ENCODE measurements around the gene AIMP1.
"Not testable (repeated sequence)": the region's sequence is repeated elsewhere in the genome, so short reads cannot be mapped to it uniquely, and the experiment has no call there.

The AIMP1 gene

GRCh38 chr4:106312997-106313522 is 3.3 kb upstream of the AIMP1 start:
- no peak for DNase-seq (ENCODE audit: low spot score)

GRCh38 chr4:106314960-106315359 is 1.4 kb upstream of the AIMP1 start:
- no peak for DNase-seq (ENCODE audit: low spot score)

- peak; percentile 85 for DNase-seq (ENCODE audit: low spot score)
Observed at GRCh38 chr4:106315476-106315967, 828 bp upstream of the AIMP1 start.

GRCh38 chr4:106316773-106317409 is 541 bp downstream of the AIMP1 start:
- DNase-seq (ENCODE audit: low spot score) = peak; percentile 9

GRCh38 chr4:106317815-106318214 is 1.5 kb downstream of the AIMP1 start:
- no peak for DNase-seq (ENCODE audit: low spot score)

- no peak for DNase-seq (ENCODE audit: low spot score)
Observed at GRCh38 chr4:106318511-106318910, 2.2 kb downstream of the AIMP1 start.

- no peak for DNase-seq (ENCODE audit: low spot score)
Observed at GRCh38 chr4:106320235-106320634, 3.9 kb downstream of the AIMP1 start.

- not testable (repeated sequence) for DNase-seq (ENCODE audit: low spot score)
Observed at GRCh38 chr4:106321168-106321567, 4.8 kb downstream of the AIMP1 start.

GRCh38 chr4:106321814-106322213 is 5.5 kb downstream of the AIMP1 start:
- not testable (repeated sequence) for DNase-seq (ENCODE audit: low spot score)

GRCh38 chr4:106323119-106323518 is 6.8 kb downstream of the AIMP1 start:
- DNase-seq (ENCODE audit: low spot score) = no peak

- DNase-seq (ENCODE audit: low spot score) = peak; percentile 30
Observed at GRCh38 chr4:106325800-106326199, 9.4 kb downstream of the AIMP1 start.

GRCh38 chr4:106329041-106329618 is 12.8 kb downstream of the AIMP1 start:
- DNase-seq (ENCODE audit: low spot score) = peak; percentile 55

GRCh38 chr4:106333186-106333585 is 16.8 kb downstream of the AIMP1 start:
- no peak for DNase-seq (ENCODE audit: low spot score)

- DNase-seq (ENCODE audit: low spot score) = no peak
Observed at GRCh38 chr4:106334741-106335470, 18.6 kb downstream of the AIMP1 start.

GRCh38 chr4:106336618-106337017 is 20.3 kb downstream of the AIMP1 start:
- peak; percentile 34 for DNase-seq (ENCODE audit: low spot score)

- DNase-seq (ENCODE audit: low spot score) = no peak
Observed at GRCh38 chr4:106337916-106338315, 21.6 kb downstream of the AIMP1 start.

- DNase-seq (ENCODE audit: low spot score) = no peak
Observed at GRCh38 chr4:106338671-106339070, 22.3 kb downstream of the AIMP1 start.

- no peak for DNase-seq (ENCODE audit: low spot score)
Observed at GRCh38 chr4:106339431-106339830, 23.1 kb downstream of the AIMP1 start.

GRCh38 chr4:106340774-106341173 is 24.4 kb downstream of the AIMP1 start:
- DNase-seq (ENCODE audit: low spot score) = no peak

GRCh38 chr4:106343865-106344646 is 27.7 kb downstream of the AIMP1 start:
- no peak for DNase-seq (ENCODE audit: low spot score)

- peak; percentile 20 for DNase-seq (ENCODE audit: low spot score)
Observed at GRCh38 chr4:106344647-106344970, 28.3 kb downstream of the AIMP1 start.

- no peak for DNase-seq (ENCODE audit: low spot score)
Observed at GRCh38 chr4:106347167-106347566, 30.8 kb downstream of the AIMP1 start.
